ENCODE measurements around the gene FAR2. TPM values are rescaled to one million over a fixed set of nuclear protein-coding genes. Genes with fewer than 3 reads are reported as not detected.
"Not testable (repeated sequence)": the region's sequence is repeated elsewhere in the genome, so short reads cannot be mapped to it uniquely, and the experiment has no call there.

Gene FAR2
- total RNA-seq, 2 donors from 2014 or later, result 6.2 TPM

GRCh38 chr12:29256598-29256997 lies 107.5 kb downstream of the FAR2 start:
- intact Hi-C loops (cut with DNase I), result no loop called here
- ATAC-seq, result no peak
- no peak for DNase-seq

- ATAC-seq; DNase-seq; intact Hi-C loops (cut with DNase I): not testable (repeated sequence)
Observed at GRCh38 chr12:29257687-29258086, 108.6 kb downstream of the FAR2 start.

GRCh38 chr12:29264424-29264823 lies 115.3 kb downstream of the FAR2 start:
- ATAC-seq (no peak), DNase-seq (no peak)
- intact Hi-C loops (cut with DNase I), result no loop called here

- intact Hi-C loops (cut with DNase I), result no loop called here
- no peak for DNase-seq
- no peak for ATAC-seq
Observed at GRCh38 chr12:29269706-29270408, 120.8 kb downstream of the FAR2 start.

GRCh38 chr12:29270446-29270845 lies 121.4 kb downstream of the FAR2 start:
- ATAC-seq, result no peak
- intact Hi-C loops (cut with DNase I), result no loop called here

GRCh38 chr12:29273178-29273843 lies 124.2 kb downstream of the FAR2 start:
- ATAC-seq, result no peak
- no peak for DNase-seq
- intact Hi-C loops (cut with DNase I), result no loop called here

More at GRCh38 chr12:29270446-29270845, 121.4 kb downstream of the FAR2 start:
- DNase-seq, result no peak

DNA sequence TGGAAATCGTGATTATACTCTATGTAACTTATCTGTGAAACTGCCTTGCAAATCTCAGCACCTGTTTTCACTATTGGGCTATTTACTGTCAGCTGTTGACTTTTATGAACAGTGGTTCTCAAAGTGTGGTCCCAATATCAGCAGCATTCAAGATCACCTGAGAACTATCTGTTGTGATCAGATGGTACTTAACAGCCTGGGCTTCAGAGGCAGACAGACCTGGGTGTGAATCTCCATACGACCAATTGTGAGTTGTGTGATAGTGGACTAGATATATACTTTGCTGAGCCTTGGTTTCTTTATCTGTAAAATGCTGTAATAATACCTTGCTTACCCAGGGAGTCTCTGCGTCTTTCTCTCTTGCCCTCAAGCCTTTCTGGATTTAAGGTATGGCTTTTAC lies 126.8 kb downstream of the FAR2 start:
- DNase-seq (no peak), ATAC-seq (no peak)
- intact Hi-C loops (cut with DNase I), result no loop called here

GRCh38 chr12:29277231-29277630 lies 128.2 kb downstream of the FAR2 start:
- intact Hi-C loops (cut with DNase I), result no loop called here
- DNase-seq, result no peak
- no peak for ATAC-seq

GRCh38 chr12:29278673-29279420 lies 129.8 kb downstream of the FAR2 start:
- DNase-seq, result no peak
- intact Hi-C loops (cut with DNase I), result no loop called here
- ATAC-seq, result peak in 1 of 2 donors; percentile 34

DNA sequence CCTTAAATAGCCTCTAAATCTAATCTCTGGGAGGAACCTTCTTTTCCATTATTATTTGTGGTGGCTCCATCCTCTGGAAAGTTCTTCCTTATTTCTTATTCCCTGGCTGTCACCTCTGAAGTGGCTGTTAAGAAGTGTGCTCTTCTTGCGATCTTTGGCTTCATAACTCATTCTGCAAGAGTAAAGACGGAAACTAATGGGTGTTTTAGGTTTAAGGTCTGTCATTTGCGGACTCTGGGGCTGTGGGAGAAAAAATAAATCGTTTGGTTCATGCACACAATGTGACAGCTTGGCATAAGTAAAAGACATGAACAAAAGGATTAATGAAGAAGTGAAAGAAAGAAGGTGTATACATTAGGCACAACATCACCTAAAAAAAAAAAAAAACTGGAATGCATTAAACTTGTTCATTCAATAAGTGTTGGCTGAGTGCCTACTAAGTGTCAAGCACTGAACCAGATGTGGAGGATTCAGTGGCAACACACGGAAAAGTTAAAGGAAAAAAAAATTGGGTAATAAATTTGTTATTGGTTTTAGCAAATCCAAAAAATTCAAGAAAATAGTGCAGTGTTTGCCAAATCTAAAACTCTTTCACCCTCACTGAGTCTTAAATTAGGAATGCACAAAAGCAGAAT lies 132.4 kb downstream of the FAR2 start:
- DNase-seq (no peak), ATAC-seq (no peak)
- intact Hi-C loops (cut with DNase I), result no loop called here

DNA sequence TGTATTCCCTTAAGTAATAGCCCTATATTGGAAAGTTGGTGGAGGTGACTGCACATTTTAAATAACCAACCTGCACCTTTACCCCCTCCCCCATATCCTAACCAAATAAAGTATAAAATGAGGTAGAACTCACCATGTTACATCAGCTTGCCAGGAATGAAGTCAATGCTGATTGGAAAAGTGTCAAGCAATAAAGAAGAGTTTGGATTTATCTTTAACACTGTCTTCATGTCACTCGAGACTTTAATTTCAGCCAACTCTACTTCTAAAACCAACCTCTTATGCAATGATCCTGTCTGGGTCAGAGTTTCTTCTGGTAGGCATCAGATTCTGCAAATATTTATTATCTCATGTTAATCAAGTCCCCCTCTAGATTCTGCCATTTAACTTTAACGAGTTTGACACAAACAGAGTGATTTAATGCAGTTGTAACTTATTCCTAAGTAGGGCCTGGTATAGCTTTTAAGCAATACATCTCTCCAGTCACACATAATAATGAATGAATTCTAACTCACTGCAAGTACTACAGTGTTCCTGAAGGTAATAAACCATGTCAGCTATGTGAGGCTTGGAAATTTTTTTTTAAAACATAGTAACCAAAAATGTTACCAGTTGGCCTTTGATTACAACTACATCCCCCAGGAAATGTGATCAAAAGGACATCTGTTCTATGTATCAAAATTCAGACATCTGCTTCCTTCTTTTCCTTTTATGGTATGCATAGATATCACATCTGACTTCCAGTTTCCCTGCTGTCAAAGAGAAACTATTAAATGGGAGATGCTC lies 133.1 kb downstream of the FAR2 start:
- DNase-seq (no peak), ATAC-seq (no peak)
- intact Hi-C loops (cut with DNase I), result no loop called here

DNA sequence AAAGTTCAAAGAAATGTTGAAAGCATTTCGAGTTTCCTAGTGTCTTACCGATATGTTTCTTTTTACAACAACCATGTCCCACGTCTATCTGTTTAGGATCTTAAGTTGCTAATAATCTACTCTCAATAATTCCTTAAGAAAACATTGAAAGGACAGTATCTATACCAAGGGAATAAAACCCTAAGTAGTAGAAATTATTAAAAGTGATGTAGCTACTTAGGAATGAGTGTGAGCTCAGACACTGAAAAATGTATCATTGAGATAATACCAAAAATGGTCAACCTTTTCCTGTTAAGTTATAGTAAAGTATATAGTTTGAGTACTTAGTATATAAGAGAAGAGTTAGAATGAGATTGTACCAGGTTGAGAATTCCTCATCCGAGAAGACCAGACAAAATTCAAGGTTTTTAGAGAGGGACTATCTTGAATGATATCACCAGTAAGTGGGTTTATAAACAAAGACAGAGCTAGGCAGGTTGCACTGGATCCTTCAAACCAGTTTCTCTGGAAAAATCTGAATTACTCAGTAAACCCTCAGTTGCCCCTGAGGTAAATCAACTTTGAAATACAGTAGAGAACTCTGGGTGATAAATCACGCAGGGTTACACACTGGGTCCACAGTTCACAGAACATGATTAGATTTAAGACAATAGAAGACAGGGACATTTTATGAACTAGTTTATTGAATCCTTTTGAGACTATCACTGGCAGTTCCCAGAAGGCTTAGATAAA lies 135.1 kb downstream of the FAR2 start:
- ATAC-seq (no peak), DNase-seq (no peak)
- intact Hi-C loops (cut with DNase I), result no loop called here

DNA sequence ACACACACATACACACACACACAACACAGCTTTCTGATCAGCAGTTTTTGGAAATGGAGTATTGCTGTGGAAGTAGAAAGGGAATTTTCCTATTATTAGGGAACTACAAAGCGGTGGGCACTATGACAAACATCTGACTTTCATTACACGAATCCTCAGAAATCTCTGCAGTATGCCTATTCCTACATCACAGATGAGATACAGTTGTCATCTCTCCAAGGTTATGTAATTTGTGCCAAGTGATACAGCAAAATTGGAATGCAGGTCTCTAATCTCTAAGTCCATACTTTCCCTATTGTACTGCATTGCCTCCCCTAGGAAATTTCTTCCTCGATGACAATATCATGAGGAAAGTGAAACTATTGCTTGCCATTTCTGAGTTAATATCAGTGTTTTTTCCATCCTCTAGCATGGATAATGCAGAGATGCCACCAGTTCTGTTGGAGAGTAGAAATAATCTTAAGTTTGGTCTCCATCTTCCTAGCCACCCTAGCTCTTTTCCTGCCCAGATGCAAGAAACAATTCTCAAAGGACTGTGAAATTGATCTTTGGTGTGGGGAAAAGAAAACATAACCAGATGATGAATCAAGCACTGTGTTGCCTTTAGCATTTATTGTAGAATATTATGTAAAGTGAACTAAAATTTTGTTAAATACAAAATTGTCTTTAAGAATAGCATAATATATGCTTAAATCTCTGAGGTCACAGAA lies 137.2 kb downstream of the FAR2 start:
- ATAC-seq, result no peak
- DNase-seq, result no peak
- intact Hi-C loops (cut with DNase I), result no loop called here

- DNase-seq (no peak), ATAC-seq (no peak)
- intact Hi-C loops (cut with DNase I), result no loop called here
Observed at GRCh38 chr12:29287622-29288021, 138.5 kb downstream of the FAR2 start.

DNA sequence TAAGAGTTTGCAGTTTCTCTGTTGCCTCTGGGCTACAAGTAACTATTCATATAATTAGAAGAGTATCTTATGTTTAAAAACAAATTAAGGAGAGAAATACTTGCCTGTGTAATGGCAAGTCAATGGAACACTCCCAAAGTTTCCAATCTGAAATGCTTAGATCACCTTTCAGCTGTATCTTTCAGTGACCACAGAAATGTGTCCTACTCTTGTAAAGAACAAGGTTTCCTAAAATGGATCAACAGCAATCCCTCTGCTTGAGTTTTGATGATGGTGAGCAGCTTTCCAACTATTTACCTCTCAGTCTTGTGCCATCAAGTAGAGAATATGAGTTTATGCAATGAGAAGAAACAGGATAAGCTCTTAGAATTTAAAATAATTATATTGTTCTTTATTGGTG lies 139.0 kb downstream of the FAR2 start:
- intact Hi-C loops (cut with DNase I), result no loop called here
- DNase-seq (no peak), ATAC-seq (no peak)

DNA sequence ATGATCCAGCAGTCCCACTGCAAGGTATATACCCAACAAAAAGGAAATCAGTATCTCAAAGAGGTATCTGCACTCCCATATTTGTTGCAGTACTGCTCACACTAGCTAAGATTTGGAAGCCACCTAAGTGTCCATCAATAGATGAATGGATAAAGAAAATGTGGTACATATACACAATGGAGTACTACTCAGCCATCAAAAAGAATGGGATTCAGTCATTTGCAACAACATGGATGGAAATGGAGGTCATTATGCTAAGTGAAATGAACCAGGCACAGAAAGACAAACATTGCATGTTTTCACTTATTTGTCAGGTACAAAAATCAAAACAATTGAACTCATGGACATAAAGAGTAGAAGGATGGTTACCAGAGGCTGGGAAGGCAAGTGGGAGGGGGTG lies 141.4 kb downstream of the FAR2 start:
- DNase-seq; ATAC-seq; intact Hi-C loops (cut with DNase I): not testable (repeated sequence)

GRCh38 chr12:29291226-29291625 lies 142.1 kb downstream of the FAR2 start:
- ATAC-seq (no peak), DNase-seq (no peak)
- intact Hi-C loops (cut with DNase I), result no loop called here

GRCh38 chr12:29299633-29300032 lies 150.6 kb downstream of the FAR2 start:
- intact Hi-C loops (cut with DNase I), result no loop called here
- DNase-seq (no peak), ATAC-seq (no peak)

Data from left cardiac atrium (tissue), 4 donors.